Measurements from ENCODE around the gene ZNF282.
"Not testable (repeated sequence)": the region's sequence is repeated elsewhere in the genome, so short reads cannot be mapped to it uniquely, and the experiment has no call there.

The ZNF282 gene

DNA sequence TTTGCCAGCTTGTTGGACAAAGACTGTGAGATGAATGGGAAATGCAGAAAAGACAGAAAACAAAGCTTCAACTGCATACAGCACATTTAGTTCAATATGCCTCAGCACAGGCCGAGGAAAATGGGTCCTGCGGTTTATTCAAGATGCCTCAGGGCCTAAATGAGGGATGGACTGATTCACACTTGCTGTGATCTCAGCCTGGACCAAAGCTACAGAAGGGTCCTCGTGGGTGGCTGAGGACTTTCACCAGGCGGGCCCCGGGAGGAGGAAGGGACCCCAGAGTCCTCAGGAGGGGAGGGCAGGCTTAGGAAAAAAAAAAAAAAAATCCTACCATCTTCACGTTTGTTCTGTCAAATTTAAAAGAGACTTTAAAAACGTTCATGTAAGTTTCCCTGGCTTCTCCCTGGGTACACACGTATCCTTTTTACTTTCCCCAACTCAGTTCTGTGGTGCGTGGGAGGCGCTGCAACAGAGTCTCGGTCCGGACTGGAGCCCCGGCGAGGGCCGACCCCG lies 66.0 kb downstream of the ZNF282 start:
- DNase-seq: no peak

DNA sequence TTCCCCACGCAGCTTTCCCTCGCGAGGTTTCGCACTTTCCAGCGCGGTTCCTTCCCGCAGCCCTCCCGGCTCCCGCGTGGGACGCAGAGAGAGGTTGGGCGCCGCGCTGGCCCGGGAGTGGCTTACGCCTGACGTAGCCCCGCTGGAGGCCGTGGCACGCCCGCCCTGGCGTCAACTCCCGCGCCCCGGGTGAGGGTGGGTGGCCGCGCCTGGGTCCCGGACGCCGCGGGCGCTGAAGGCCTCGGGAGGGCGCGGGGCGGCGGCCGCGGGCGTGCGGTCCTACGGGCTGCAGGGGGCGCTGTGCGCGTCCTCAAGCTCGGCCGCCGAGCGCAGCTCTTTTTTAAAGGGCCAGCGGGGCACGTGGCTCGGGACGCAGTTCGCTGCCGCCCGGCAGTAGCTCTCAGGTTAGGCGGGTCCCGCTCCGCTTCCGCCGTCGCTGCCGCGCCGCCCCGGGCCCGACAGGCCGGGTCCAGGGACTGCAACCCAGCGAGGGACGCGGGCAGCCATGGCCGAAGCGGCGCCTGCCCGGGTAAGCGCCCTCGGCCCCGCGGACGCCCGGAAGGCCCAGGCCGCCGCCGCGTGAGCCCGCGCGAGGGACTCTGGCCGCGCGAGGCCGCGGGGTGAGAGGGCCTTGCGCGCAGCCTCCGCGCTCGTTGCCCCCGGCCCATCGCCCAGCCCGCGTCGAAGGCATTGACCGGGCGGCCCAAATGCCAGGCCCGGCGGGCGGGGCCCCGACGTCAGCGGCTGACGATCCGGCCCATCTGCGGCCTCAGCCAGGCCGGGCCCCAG lies 66.7 kb downstream of the ZNF282 start, which contains the start of gene ZNF783:
TSS of gene ZNF783 (plus strand) at position 368 of the 789 bp plus-strand sequence. CDS start at position 506, 138 bp downstream.
- peak; percentile 71 for DNase-seq

DNA sequence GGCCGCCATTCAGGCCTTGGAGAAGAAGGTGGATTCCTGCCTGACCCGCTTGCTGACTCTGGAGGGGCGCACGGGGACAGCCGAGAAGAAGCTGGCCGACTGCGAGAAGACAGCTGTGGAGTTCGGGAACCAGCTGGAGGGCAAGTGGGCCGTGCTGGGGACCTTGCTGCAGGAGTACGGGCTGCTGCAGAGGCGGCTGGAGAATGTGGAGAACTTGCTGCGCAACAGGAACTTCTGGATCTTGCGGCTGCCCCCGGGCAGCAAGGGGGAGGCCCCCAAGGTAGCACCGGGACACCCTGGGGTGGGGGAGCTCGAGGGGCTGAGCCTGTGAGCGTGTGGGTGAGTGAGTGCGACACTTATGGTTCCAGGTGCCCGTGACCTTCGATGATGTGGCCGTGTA lies 71.1 kb downstream of the ZNF282 start:
- DNase-seq: no peak

DNA sequence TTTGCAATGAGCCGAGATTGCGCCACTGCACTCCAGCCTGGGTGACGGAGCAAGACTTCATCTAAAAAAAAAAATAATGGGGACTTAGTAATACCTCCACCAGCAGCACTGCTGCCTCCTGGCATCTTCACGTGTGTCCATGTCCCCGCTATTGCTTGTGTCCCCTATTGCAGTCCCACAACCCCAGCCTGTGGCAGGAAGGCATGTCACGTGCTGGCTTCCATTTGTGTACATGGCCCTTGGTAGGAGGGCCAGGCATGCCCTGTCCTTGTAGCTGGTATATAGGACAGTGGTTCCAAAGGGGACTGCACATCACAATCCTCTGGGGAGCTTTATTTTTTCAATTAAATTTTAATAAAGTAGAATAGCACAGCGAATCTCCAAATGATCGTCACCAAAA lies 72.4 kb downstream of the ZNF282 start:
- DNase-seq: no peak

DNA sequence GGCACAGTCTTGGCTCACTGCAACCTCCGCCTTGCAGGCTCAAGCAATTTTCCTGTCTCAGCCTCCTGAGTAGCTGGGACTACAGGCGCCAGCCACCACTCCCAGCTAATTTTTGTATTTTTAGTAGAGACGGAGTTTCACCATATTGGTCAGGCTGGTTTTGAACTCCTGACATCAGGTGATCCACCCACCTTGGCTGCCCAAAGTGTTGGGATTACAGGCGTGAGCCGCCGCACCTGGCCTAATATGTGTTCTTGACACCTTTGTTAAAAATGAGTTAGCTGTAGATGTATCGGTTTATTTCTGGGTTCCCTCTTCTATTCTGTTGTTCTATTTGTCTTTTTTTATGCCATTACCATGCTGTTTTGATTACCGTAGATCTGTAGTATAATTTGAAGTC lies 79.1 kb downstream of the ZNF282 start:
- DNase-seq: not testable (repeated sequence)

Measured in GOT3 (cell line).